GM21367 (cell line): Measurements from ENCODE around the gene SCN4B.

Experiments
- ATAC-seq: cut with Tn5 transposase; IDR thresholded peaks from one replicate; pipeline ENCODE4 v1.9.1; 2021; ENCODE audit not compliant: unreplicated experiment

Gene SCN4B

DNA sequence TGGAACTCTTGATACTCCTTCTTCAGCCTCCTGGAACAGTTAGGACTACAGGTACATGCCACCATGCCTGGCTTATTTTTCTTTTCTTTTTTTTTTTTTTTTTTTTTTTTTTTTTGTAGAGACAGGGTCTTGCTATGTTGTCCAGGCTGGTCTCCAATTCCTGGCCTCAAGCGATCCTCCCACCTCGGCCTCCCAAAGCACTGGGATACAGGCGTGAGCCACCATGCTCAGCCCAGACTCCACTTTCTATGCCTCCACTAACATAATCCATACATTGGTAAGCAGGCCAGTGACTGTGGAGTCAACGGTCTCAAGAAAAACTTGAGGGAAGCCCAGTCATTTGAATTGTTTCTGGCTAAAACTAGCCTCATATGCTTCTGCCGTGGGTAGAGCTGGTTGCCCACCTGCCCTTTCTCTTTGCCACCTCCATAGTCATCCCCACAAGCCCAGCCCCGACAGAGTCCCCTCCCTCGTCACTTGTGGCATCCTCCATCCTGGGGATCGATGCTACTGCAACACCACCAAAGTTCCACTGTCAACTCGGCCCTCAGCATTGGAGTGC is 21.5 kb upstream of the SCN4B start:
- no peak for ATAC-seq

DNA sequence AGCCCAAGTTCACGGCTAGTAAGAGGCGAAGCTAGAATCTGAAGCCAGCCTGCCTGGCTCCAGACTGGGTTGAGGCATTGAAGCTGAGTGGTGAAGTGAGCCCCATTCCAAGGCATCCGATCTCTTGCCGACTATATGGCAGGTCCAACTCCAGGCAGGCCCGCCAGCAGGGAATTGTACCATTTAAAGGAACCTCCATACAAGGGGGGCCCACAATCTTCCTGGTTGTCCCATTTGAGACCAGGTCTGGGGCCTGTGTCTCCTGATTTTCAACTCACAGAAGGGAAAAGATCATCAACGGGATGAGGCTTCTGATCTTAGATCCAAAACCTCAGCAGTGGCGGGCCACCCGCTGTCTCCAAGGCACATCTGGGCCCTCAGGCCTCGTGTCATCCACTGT is 19.7 kb upstream of the SCN4B start:
- no peak for ATAC-seq

DNA sequence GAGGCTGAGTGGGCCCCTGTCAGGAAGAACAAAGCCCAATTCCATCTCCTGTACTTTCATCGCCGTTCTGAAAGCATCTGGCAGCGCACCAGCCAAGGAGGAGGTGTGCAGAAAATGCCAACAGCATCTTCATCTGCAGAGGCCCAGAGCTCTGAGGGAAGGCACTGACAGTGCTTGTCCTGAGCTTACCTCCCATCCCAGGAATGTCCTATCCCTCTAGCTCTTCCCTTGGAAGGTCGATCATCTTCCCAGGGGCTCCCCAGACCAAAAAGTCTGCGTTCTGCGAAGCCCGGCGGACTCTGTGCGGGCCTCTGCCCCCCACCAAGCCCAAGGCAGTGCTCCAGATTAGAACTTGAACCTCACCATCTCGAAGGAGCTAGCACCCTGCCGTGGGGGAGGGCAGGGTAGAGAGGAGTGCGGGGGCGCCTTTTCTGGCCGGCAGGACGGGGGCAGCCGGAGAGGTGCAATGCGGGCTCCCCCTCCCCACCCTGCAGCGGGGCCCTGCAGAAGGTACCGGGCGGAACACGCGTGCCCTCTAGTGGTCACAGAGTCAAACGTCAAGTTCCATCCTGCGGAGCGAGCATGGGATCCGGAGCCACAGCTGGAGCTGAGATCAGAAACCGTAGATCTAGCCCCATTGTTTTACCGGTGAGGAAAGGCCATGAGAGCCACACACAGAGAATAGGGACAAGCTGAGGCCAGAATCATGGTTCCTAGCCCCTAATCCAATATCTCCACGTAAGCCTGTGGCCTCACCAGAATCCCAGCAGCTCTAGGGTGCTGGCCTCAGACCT is 18.8 kb upstream of the SCN4B start:
- no peak for ATAC-seq

DNA sequence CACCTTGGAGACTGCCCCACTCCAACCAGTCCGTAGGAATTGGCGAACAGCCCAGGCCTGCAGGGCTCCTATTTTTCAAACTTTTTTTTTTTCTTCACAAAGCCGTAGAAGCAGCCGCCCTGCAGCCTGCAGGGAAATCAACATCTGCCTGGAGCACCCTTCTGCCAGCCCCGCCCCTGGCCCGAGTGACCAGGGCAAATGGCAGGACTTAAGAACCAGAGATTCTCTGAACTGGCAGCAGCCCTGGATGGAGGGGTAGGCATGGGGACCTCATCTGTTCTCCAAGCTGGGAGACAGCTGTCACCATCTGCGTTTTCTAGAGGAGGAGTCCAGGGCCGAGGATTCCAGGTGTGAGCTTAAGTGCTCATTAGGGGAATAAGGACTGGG is 18.3 kb upstream of the SCN4B start:
- no peak for ATAC-seq

DNA sequence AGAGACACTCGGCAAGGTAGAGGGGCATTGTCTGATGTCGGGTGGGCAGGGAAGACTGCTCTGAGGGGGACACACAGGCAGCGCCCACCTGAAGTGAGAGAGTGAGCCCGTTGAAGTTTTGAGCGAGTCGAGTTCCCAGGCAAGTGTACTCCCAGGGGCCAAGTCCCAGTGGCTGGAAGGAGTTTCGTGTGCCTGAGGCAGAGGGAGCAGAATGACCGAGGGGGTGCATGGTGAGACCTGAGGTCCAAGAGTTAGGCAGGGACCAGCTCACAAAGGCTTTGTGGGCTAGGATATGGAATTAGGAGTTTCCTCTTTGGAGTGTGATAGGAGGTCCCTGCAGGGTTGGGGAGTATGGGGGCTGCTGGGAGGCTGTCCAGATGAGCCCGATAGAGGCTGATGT is 17.6 kb upstream of the SCN4B start:
- no peak for ATAC-seq

DNA sequence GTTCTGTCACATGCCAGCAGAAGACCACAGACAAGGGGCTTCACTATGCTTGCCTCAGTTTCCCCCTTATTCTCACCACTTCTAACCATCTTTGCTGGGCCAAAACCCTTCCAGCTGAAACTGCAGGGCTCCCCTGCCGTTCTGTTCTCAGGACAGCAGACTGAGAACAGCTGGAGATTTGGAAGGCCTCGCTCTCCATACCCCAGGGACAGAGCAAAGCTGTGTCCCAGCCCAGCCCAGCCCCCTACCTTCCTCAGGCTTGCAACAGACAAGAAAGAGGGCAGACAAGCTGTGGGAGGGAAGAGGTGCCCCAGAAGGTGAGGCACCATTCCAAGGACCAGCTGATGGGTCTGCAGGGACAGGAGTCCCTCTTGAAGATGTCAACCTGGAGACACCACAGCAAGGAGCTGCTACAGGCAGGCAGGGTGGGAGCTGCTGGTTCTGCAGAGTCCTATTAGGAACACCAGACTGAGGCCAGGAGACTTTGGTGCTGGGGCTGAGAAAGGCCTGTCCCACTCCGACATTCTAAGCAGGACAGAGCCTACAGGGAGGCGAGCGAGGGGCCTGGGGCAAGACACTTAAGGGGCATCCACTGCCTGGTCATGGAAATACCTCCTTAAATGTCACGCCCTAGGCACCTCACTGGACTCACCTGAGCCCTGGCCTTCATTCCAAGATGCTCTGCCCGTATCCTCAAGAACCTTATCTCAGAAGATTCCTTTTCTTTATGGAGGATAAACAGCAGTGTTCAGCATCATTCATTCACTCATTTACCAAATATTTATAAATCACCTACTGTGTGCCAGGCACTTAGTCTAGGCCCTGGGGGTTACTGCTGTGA is 16.9 kb upstream of the SCN4B start:
- ATAC-seq = no peak

DNA sequence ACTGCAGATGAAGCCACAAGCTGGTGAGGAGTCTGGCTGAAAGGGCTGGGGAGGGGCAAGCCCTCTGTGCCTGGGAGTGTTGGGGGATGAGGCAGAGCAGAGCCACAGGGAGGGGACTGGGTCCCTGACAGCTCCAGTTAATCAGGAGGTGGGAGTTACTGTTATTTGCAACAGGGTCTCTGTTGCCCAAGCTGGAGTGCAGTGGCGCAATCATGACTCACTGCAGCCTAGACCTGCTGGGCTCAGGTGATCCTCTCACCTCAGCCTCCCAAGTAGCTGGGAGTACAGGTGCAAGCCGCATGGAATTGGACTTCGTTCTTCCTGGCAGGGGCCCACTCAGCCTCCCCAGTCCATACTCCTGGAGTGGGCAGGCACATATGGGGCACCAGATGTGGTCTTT is 16.1 kb upstream of the SCN4B start:
- ATAC-seq = no peak

DNA sequence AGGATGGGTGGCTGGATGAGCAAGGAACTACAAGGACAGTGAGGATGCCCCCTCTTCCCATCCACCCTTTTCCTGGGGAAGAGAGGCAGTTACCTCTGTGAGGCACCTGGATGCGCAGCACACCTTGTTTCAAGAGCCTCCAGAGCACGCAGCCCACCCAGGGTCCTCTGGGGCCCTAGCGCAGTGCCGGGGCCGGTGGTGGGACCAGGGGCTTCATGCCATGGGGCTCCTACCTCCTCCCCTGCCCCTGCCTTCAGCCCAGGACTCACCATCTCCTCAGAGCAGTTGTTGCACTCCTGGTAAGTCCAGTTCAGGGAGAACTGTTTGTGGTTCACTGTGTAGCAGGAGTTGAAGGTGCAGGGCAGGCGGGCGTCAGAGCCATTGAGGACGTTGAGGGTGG is 15.7 kb upstream of the SCN4B start:
- no peak for ATAC-seq

DNA sequence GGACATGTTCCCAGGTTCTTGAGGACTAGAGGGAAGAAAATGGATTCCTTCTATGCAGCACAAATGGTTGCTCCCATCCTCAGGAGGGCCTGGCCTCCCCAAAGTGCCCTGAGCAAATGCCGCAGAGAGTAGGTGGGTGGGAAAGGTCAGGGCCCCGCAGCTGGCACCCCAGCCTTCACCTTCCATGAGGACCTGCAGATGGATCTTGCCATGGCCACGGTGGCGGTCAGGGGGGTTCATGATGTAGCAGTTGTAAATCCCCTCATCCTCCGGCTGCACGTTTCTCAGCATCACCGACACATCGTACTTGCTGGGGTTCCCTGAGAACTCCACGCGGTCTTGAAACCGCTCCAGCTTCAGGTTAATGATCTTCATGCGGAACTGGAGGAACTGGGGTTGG is 15.3 kb upstream of the SCN4B start:
- no peak for ATAC-seq

DNA sequence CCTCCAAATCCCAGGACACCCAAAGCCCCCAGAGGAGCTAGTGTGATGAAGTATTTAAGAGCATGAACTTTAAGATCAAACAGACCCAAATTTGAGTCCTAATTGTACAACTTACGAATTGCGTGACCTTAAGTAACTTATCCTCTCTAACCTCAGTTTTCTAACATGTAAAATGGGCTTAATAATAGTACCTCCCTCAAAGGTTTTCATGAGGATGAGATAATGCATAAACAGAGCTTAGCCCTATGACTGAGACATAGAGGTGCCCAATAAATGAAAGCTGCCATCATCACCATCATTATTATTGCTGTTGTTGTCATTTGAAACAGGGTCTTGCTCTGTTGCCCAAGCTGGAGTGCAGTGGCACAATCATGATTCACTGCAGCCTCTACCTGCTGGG is 14.6 kb upstream of the SCN4B start:
- no peak for ATAC-seq

DNA sequence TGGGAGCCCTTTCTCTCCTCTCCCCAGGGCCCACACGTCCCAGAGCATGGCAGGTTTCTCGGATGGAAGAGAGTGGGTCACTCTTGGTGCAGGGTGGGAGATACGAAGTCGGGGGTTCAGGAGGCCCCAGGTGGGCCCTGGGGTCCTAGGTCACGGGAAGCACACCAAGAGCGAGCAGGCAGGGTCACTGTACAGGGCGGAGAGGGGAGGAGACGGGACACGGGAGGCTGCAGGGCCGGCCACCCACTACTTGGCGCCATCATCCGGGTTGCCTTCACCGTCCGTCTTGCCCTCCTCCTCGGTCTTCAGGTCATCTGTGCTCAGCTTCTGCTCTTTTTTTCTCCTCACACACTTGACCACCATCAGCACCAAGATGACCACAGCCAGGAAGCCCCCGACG is 14.0 kb upstream of the SCN4B start:
- no peak for ATAC-seq

DNA sequence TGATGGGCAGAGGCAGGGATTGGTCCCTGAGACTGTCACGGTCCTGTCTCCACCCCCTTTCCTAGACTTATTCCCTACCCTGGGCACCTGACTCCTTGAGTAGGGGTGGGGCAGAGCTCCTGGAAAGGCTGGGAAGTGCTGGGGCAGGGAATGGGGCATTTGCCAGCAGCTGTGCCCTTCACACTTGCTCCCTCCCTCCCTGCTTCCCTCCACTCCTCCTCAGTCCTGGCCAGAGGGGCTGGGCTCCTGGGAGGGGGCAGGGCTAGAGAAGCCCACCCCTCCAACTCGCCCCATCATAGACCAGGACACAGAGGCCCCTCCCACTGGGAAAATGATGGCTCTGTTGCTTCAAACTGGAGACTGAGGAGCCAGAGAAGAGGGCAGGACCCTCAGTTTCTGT is 12.3 kb upstream of the SCN4B start:
- ATAC-seq = no peak

DNA sequence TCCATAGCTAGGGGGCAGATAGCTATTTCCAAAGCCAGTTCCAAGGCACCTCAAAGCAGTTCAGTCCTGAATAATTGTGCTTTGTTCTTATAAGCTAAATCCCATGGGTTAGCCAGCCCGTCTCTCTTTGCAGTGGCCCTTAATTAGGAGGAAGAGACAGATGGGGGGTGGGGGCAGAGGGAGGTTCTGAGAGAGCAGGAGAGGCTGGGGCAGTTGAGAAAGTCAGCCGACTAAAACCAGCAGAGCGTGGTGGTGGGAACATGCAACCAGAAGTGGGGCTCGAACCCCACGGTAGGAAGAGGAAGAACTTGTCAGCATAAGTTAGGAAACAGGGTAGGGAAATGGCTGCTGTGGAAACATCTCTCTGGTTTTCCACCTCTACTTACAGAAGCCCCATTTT is 10.9 kb upstream of the SCN4B start:
- no peak for ATAC-seq

DNA sequence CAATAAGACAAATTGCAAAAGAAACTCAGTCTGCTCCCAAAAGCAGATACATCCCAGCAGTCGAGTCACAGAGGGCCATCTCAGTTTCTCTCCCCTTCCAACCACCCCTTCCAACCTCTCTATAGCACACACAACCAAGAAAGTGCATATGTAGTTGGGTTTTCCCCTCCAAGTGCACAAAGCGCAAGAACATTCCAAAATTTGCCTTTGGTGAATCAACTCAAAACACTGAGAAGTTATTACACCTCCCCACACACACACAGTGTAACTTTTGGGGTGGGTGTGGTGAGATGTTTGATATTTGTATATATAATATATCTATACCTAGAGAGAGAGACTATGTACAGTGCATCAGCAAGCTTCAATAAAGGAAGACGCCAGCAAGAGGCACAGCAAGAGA is 10.2 kb upstream of the SCN4B start:
- no peak for ATAC-seq

DNA sequence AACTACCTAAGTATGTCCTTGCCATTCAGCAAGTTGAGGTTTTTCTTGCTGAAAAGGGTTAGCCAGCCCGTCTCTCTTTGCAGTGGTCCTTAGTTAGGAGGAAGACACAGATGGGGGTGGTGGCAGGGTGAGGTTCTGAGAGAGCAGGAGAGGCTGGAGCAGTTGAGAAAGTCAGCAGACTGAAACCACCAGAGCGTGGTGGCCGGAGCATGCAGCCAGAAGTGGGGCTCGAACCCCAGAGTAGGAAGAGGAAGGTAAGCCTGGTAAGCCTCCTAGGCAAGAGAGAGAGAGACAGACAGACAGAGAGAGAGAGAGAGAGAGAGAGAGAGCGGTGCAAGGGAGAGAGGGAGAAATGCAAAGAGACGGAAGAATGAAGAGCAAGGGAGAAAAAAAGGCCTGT is 9.2 kb upstream of the SCN4B start:
- no peak for ATAC-seq

DNA sequence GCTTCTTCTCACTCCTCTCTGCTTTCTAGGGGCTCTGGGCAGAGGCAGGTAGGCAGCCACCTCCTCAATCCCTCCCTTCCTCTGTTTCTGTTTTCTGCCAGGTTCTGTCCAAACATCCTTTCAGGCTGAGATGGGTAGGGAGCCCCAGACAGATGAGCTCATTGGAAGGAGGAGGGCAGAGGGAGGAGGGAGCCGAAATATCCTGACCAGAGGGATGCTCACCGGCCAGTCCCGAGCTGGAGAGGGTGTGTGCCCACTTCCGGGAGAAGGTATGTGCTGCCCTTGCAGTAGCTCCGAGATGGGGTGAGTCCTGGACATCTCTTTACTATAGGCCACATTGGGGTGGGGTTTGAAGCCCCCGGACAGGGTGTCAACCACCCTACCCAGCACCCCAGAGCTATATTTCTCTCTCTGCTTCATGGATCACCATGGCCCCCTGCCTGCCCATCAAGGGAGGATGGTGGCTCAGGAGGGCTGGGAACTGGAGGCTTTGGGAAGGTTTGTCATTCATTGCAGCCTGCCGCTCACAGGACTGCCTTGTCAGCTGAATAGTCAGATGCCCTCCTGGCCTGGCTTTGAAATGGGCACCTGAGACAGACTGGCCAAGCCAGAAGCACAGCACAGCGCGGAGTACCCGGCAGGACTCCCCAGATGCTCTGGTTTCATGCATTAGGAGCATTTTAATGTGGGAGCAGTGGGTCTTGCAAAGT is 4.7 kb upstream of the SCN4B start:
- ATAC-seq = no peak

DNA sequence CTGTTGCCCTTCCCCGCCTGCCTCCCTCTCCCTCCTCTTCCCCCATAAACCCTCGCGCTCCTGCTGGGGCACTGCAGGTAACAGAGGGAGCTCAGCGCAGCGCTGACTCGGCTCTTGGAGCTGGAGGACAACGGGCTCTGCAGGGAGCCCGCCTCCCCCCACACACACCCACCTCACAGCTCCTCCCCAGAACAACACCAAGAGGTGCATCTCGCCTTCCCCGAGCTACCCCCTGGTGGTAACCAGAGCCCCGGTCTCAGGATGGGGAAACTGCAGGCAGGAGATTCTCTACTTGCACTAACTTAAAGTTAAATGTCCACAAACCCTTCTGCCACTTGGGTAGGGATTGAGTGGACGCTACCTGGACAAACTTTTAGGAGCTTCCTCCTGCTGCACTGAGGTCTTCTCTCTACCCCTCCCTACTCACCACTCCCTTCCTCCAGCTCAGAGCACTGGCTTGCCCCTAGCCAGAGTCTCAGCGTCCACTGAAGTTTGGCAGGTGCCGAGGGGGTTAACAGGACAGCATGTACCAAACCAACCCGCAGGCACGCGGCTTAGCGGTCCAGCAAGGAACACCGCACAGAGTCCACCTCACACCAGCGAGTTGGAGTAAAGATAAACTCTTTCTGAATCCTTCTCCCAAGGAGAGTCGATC is 4.0 kb upstream of the SCN4B start:
- ATAC-seq = no peak

DNA sequence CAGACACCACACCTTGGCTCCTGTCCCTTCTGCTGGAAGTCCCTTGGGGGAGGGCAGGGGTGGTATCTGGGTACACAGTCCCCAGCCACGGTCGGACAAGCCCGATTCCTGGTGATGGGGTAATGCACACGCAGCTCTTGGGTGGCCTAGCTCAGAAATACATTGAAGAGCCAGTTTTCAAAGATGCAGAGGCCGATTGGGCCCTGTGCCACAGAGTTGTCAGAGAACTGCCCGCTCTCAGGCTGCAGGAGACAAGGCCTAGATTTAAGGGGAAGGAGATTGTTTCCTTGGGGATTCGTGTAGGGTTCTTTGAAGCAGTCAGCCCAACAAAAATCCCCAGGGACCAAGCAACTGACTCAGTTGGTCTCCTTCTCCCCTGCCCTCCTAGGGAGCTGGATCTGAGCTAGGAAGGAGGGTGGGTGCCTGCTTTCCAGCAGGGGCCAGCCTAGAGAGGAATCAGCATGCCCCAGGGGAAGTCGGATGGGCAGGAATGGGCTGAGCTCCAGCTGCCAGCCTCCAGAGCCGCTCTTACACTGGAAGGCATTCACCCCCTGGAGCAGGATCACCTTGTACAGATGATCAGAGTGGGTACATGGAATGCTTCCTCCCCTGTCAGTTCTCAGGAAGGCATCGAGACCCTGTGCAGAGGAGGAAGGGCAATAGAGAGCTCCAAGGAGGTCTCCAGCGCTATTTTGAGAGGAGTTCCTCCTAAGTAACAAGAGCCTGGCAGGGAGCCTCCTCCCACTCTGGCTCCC is 3.3 kb upstream of the SCN4B start:
- no peak for ATAC-seq

DNA sequence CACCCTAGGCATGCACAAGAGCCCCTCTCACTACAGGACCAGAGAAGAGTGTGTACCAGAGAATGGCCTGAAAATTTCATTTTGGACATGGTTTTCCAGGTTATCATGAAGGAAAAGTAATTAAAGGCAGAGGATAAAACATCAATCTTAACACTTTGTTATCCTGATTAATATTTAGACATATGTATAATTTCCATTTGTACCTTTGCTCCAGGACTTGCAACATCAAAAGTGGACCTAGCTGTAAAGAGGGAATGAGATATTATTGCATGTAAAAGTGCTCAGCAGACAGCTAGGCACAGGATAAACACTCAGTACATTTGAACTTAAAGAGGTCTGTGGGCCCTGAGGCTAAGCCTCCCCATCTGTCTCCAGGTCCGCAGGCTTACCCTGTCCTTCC is 2.0 kb upstream of the SCN4B start:
- no peak for ATAC-seq

DNA sequence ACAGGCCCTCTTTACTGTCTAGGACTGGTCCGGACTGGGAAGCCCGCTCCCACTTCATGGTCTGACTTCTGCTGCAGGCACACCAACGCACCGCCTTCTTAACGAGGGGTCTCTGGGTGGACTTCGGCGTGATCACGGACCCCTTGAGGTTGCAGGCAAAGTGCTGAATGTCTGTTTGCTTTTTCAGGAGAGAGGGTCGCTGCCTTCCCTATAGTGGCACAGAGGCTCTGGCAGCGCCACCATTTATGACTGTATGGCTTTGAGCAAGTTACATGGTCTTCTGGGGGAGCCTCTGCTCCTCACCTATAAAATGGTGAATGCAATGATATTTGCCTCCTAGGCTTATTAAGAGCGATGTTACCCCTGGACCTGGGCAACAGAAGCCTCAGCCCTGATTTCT is 1.4 kb upstream of the SCN4B start:
- no peak for ATAC-seq
